Hindlimb muscle (tissue), 1 donor: Measurements from ENCODE around the gene HACD2. TPM values are rescaled to one million over a fixed set of nuclear protein-coding genes. Genes with fewer than 3 reads are reported as not detected.
A peak's percentile ranks its signal among the peaks of the same experiment; 100 is the strongest.

Source experiments
- DNase-seq: peaks from one replicate; pipeline ENCODE4 v3.0.0-alpha.2; 2013
- polyA plus RNA-seq: library from polyadenylated mRNA; unstranded; fragments of 120-200 nt; gene quantifications from one replicate; pipeline ENCODE4 v1.2.1, GENCODE V29; 2013; ENCODE audit not compliant: insufficient read length

Gene HACD2
- polyA plus RNA-seq, 1 donor = 14.0 TPM

- DNase-seq = no peak
Observed at GRCh38 chr3:123480428-123480827, 104.4 kb downstream of the HACD2 start.

- DNase-seq = no peak
Observed at GRCh38 chr3:123479891-123480290, 105.0 kb downstream of the HACD2 start.

- no peak for DNase-seq
Observed at GRCh38 chr3:123478314-123478713, 106.5 kb downstream of the HACD2 start.

GRCh38 chr3:123476967-123477750 is 107.7 kb downstream of the HACD2 start:
- DNase-seq = no peak

GRCh38 chr3:123475786-123476185 is 109.1 kb downstream of the HACD2 start:
- no peak for DNase-seq

GRCh38 chr3:123471106-123471505 is 113.7 kb downstream of the HACD2 start:
- no peak for DNase-seq

GRCh38 chr3:123469323-123469995 is 115.4 kb downstream of the HACD2 start:
- DNase-seq = no peak

- DNase-seq = no peak
Observed at GRCh38 chr3:123467046-123467445, 117.8 kb downstream of the HACD2 start.

- no peak for DNase-seq
Observed at GRCh38 chr3:123464211-123464610, 120.6 kb downstream of the HACD2 start.

GRCh38 chr3:123459862-123460261 is 125.0 kb downstream of the HACD2 start:
- no peak for DNase-seq

- no peak for DNase-seq
Observed at GRCh38 chr3:123458255-123458654, 126.6 kb downstream of the HACD2 start.

GRCh38 chr3:123457841-123458240 is 127.0 kb downstream of the HACD2 start:
- DNase-seq = no peak

GRCh38 chr3:123453675-123454074 is 131.2 kb downstream of the HACD2 start:
- DNase-seq = no peak

- no peak for DNase-seq
Observed at GRCh38 chr3:123451186-123451585, 133.7 kb downstream of the HACD2 start.

GRCh38 chr3:123449997-123450604 is 134.8 kb downstream of the HACD2 start:
- no peak for DNase-seq

GRCh38 chr3:123449102-123449996 is 135.5 kb downstream of the HACD2 start:
- peak; percentile 54 for DNase-seq

- no peak for DNase-seq
Observed at GRCh38 chr3:123448536-123449101, 136.2 kb downstream of the HACD2 start, which contains the start of gene ADCY5. Gene ADCY5 (minus strand): TSS chr3:123449090. CDS start chr3:123448545, 545 bp downstream.

- no peak for DNase-seq
Observed at GRCh38 chr3:123447749-123448517, 136.9 kb downstream of the HACD2 start.

- no peak for DNase-seq
Observed at GRCh38 chr3:123447416-123447748, 137.5 kb downstream of the HACD2 start.

GRCh38 chr3:123446610-123447109 is 138.2 kb downstream of the HACD2 start:
- DNase-seq = no peak

- no peak for DNase-seq
Observed at GRCh38 chr3:123446210-123446609, 138.6 kb downstream of the HACD2 start.
